Measurements from ENCODE around the gene RAPGEF4. TPM values are rescaled to one million over a fixed set of nuclear protein-coding genes. Genes with fewer than 3 reads are reported as not detected.

RAPGEF4 gene
- total RNA-seq, 4 donors from 2014 or later, result 2.8 to 73.4 (median 6.9) TPM

DNA sequence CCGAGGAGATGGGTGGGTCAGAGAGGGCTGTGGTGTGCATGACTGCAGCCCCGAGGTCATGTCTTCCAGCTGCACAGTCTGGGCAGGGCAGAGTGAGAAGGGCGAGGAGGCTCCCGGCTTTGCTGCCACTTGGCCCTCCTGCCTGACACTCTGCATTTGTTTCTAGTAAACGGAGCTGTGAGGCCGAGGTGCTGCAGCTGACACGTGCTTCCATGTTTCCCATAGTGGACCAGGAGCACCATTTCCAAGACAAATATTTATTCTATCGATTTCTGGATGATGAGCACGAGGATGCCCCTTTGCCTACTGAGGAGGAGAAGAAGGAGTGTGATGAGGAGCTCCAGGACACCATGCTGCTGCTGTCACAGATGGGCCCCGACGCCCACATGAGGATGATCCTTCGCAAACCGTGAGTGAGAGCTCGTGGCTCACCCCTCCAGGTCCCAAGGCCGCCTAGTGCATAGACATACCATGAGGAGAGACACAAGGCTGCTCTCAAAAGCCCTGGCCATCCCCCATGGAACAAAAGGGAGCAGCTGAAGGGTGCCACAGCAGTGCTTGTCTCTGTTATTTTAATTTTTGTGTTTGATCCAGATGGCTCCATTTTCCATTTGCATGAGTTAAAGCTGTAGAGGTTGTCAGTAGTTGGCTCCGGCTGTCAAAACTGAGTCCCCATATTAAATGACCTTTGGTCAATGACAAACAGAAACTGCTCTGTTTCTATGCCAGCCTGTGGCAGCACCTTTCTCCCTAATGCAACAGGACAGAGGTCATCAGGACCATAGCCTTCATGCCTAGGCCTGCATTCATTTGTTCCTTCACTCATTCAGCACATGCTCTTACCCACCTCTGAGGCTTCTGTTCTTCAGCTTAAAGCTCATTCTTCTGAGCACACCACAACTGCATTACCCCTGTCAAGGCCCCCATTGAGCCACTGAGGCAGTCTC is 231.7 kb downstream of the RAPGEF4 start:
- no peak overlapping the region for H3K27ac ChIP-seq
- TF ChIP-seq POLR2A (IDR thresholded peaks at IDR 0.05), result no peak
- no peak for TF ChIP-seq CTCF (IDR thresholded peaks at IDR 0.05)
- no peak for DNase-seq
- H3K4me1 ChIP-seq, result peaks cover 0 to 7% (median 0%) of the 10 kb centered on the region in 4 donors
- no peaks in the 10 kb centered on the region for H3K36me3 ChIP-seq
- H3K27me3 ChIP-seq, result no peaks in the 10 kb centered on the region
- no peaks in the 10 kb centered on the region for H3K9me3 ChIP-seq
- no peak overlapping the region for H3K4me3 ChIP-seq

GRCh38 chr2:172968061-172968469 is 232.4 kb downstream of the RAPGEF4 start:
- DNase-seq, result peak in 1 of 3 donors; percentile 18
- TF ChIP-seq CTCF (IDR thresholded peaks at IDR 0.05) (no peak), POLR2A (IDR thresholded peaks at IDR 0.05) (no peak)

DNA sequence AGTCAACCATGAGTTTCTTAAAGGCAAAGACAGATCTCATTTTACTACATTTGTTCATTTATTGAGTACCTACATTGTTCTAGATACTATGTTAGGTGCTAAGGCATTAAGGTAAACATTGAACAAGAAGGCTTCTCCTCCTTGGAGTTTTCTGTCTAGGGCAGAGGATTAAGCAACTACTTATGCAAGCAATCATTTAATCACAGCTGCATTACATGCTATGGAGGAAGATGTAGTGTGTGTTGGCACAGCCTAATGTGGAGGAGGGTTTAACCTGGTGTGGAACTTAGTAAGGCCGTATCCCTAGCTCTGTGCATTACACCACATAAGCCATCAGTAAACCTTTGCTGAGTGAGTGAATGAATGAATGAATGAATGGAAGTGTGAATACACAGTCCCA is 233.5 kb downstream of the RAPGEF4 start:
- Histone ChIP-seq H3K36me3 (no peaks in the 10 kb centered on the region), H3K27me3 (no peaks in the 10 kb centered on the region), H3K27ac (no peak overlapping the region), H3K9me3 (no peaks in the 10 kb centered on the region), H3K4me3 (no peak overlapping the region), H3K4me1 (peaks cover 0 to 7% (median 0%) of the 10 kb centered on the region in 4 donors)
- no peak for TF ChIP-seq CTCF (IDR thresholded peaks at IDR 0.05)
- no peak for TF ChIP-seq POLR2A (IDR thresholded peaks at IDR 0.05)
- DNase-seq, result no peak

More at GRCh38 chr2:172968061-172968469, 232.4 kb downstream of the RAPGEF4 start:
- Histone ChIP-seq H3K9me3 (no peaks in the 10 kb centered on the region), H3K4me3 (no peak overlapping the region), H3K4me1 (peaks cover 0 to 7% (median 0%) of the 10 kb centered on the region in 4 donors), H3K27ac (no peak overlapping the region), H3K36me3 (no peaks in the 10 kb centered on the region), H3K27me3 (no peaks in the 10 kb centered on the region)

DNA sequence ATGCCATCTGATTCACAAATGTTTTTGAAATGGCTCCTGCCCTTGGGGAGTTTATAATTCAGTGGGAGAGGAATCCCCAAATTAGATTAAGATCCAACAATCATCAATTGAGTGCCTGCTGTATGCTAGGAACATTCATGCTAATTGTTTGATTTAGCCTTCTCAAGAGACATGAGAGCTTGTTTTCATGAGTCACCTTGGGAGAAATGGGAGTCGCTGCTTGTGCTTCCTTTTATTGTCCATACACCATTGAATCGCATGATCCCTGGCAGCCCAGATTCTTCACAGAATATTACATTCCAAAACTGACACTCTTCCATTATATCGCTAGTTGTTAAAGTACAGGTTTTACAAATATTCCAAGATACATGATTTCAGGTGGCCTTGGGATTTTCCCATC is 234.0 kb downstream of the RAPGEF4 start:
- H3K9me3 ChIP-seq, result no peaks in the 10 kb centered on the region
- no peak for DNase-seq
- no peak overlapping the region for H3K27ac ChIP-seq
- H3K4me3 ChIP-seq, result no peak overlapping the region
- H3K27me3 ChIP-seq, result no peaks in the 10 kb centered on the region
- peaks cover 0 to 7% (median 0%) of the 10 kb centered on the region in 4 donors for H3K4me1 ChIP-seq
- TF ChIP-seq CTCF (IDR thresholded peaks at IDR 0.05) (no peak), POLR2A (IDR thresholded peaks at IDR 0.05) (no peak)
- H3K36me3 ChIP-seq, result no peaks in the 10 kb centered on the region

DNA sequence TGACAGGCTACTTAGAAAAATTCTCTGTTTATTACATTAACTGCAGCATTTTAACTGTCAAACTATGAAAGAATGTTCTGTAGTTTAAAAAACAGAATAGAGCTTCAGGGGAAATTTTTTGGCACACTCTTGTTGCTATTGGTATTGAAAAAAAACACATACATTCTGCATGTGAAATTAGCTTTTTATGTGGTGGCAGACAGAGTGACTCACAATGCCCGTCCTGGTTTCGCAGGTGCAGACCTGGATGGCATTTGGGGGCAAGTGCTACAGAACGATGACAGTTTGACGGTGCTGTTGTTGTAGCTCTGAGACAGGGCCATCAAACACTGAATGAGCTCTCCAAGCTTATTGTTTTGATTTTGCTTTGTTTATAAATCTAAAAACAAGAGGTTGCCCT is 235.0 kb downstream of the RAPGEF4 start:
- peaks cover 0 to 7% (median 0%) of the 10 kb centered on the region in 4 donors for H3K4me1 ChIP-seq
- DNase-seq, result no peak
- no peaks in the 10 kb centered on the region for H3K27me3 ChIP-seq
- TF ChIP-seq POLR2A (IDR thresholded peaks at IDR 0.05) (no peak), CTCF (IDR thresholded peaks at IDR 0.05) (no peak)
- no peaks in the 10 kb centered on the region for H3K36me3 ChIP-seq
- H3K9me3 ChIP-seq, result no peaks in the 10 kb centered on the region
- H3K4me3 ChIP-seq, result no peak overlapping the region
- no peak overlapping the region for H3K27ac ChIP-seq

Data from Peyer's patch (tissue), 4 donors.